HCT116 (cell line): ENCODE measurements around the gene AMBRA1.

Experiments
- EZH2phosphoT487 ChIP-seq: fragments of 200-600 bp; IDR thresholded peaks from 2 replicates; pipeline ENCODE4 v1.6.1; 2018; ENCODE audit warnings: antibody characterized with exemption, borderline replicate concordance
- POLR2A ChIP-seq: IDR thresholded peaks from 2 replicates; pipeline ENCODE4 v1.7.0; 2011; ENCODE audit warnings: borderline replicate concordance; ENCODE audit not compliant: insufficient read depth, insufficient read length; ENCODE audit errors: extremely low read depth
- POLR2AphosphoS5 ChIP-seq: IDR thresholded peaks from 2 replicates; pipeline ENCODE4 v1.6.1; 2011; ENCODE audit warnings: mild to moderate bottlenecking, low read depth, low read length, moderate library complexity
- ZNF274 ChIP-seq: fragments of 200-500 bp; sonication (Bioruptor generic); IDR thresholded peaks from 2 replicates; pipeline ENCODE4 v1.6.1; 2014; ENCODE audit warnings: mild to moderate bottlenecking, low read depth, low read length, inconsistent platforms
- TF ChIP-seq, protein P1 (sequence below), 3 experiments: fragments of 200-600 bp in 1 of 3; sonication (generic) in 1 of 3; IDR thresholded peaks in 2 of 3; conservative IDR thresholded peaks in 1 of 3; 2 replicates each; pipeline ENCODE4 v1.5.1; 2012 to 2017; ENCODE audit warnings: low read depth in 2 of 3, low read length in 2 of 3, antibody characterized with exemption in 1 of 3, borderline replicate concordance in 1 of 3, control low read depth in 1 of 3, mild to moderate bottlenecking in 1 of 3, mixed read lengths in 1 of 3, mixed run types in 1 of 3, moderate library complexity in 1 of 3; ENCODE audit not compliant: insufficient read depth in 1 of 3

DNA sequence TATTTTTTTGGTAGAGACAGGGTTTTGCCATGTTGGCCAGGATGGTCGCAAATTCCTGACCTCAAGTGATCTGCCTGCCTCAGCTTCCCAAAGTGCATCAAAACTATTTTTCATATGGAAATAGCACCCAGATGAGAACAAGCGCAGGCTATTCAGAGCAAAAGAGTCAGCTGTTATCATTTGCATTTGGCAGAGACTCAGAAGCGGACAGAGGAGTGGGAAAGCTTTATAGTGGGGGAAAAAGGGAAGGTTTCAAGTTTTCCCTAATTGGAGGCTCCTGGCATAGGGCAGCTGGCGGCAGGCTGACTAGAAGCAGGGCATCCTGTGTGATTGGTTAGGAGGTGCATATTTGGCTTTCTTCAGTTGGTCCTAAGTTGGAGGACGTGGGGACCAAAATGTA lies 43.7 kb upstream of the AMBRA1 start:
- TF ChIP-seq EZH2phosphoT487 (no peak), POLR2AphosphoS5 (no peak), ZNF274 (no peak), POLR2A (no peak)
- TF ChIP-seq, protein P1, sequence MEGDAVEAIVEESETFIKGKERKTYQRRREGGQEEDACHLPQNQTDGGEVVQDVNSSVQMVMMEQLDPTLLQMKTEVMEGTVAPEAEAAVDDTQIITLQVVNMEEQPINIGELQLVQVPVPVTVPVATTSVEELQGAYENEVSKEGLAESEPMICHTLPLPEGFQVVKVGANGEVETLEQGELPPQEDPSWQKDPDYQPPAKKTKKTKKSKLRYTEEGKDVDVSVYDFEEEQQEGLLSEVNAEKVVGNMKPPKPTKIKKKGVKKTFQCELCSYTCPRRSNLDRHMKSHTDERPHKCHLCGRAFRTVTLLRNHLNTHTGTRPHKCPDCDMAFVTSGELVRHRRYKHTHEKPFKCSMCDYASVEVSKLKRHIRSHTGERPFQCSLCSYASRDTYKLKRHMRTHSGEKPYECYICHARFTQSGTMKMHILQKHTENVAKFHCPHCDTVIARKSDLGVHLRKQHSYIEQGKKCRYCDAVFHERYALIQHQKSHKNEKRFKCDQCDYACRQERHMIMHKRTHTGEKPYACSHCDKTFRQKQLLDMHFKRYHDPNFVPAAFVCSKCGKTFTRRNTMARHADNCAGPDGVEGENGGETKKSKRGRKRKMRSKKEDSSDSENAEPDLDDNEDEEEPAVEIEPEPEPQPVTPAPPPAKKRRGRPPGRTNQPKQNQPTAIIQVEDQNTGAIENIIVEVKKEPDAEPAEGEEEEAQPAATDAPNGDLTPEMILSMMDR (IDR thresholded peaks at IDR 0.05 in 2 of 3, conservative IDR thresholded peaks at IDR 0.05 in 1 of 3; ENCODE audit: borderline replicate concordance in 1 of 3, insufficient read depth in 1 of 3, low read depth in 2 of 3, low read length in 2 of 3), result no peak
